GM12878 (cell line): ENCODE measurements around the gene SRSF11. TPM values are rescaled to one million over a fixed set of nuclear protein-coding genes. Genes with fewer than 3 reads are reported as not detected.

Source experiments
- ATAC-seq: fragments of 200-7000 bp; cut with Tn5 transposase; 3 replicates; pipeline ENCODE4 v1.9.1; 2020; ENCODE audit warnings: mild to moderate bottlenecking, moderate library complexity
- BruUV-seq: library from RNA; stranded (reverse); fragments of 400-500 nt; replicated peaks from 2 replicates; lab custom pipeline; 2021; lab: Mats Ljungman, UMichigan
- CTCF ChIA-PET: fragments of 300-600 bp; sonication (Branson Sonifier 250); formaldehyde crosslinking; extraction: SDS; loops from one replicate; lab custom pipeline; 2021; ENCODE audit warnings: inconsistent platforms; lab: Yijun Ruan, JAX
- POLR2A ChIA-PET: fragments of 350-600 bp; formaldehyde crosslinking; extraction: SDS; loops from one replicate; lab custom pipeline; 2021; ENCODE audit warnings: inconsistent platforms; lab: Charles Lee
- RAD21 ChIA-PET: fragments of 300-600 bp; sonication (Branson Sonifier 250); formaldehyde crosslinking; loops from one replicate; lab custom pipeline; 2023; ENCODE audit warnings: antibody characterized with exemption; ENCODE audit not compliant: unreplicated experiment; lab: Charles Lee
- SMC1A ChIA-PET: fragments of 300-600 bp; sonication (Branson Sonifier 250); formaldehyde crosslinking; loops from one replicate; lab custom pipeline; 2023; ENCODE audit not compliant: unreplicated experiment, uncharacterized antibody; lab: Charles Lee
- DNase-seq: peaks from one replicate; pipeline ENCODE4 v3.0.0-alpha.2; 2011; ENCODE audit warnings: low read depth, low spot score
- FAIRE-seq: peaks from 3 replicates; lab custom pipeline; 2011; peaks lifted over from hg19 to GRCh38; lab: Jason Lieb, UNC
- H2AFZ ChIP-seq: 2 replicates; pipeline ENCODE4 v1.6.0; 2011; ENCODE audit warnings: low read depth, low read length, control low read depth; ENCODE audit not compliant: control insufficient read depth
- H3K27ac ChIP-seq: 2 replicates; pipeline ENCODE4 v1.5.1; 2011; ENCODE audit warnings: control low read depth; ENCODE audit not compliant: control insufficient read depth, insufficient read depth
- H3K27me3 ChIP-seq, 2 experiments: replicated peaks in 1 of 2; 2 replicates each; pipeline versions ENCODE4 v1.6.0 to v1.6.1; 2011; ENCODE audit warnings: low read length in 1 of 2; ENCODE audit not compliant: control insufficient read depth in 2 of 2, insufficient read depth in 2 of 2
- H3K36me3 ChIP-seq, 2 experiments: 2 replicates each; pipeline ENCODE4 v1.5.1; 2011; ENCODE audit warnings: low read length in 1 of 2; ENCODE audit not compliant: control insufficient read depth in 2 of 2, insufficient read depth in 2 of 2
- H3K4me1 ChIP-seq: 2 replicates; pipeline ENCODE4 v1.6.1; 2011; ENCODE audit warnings: mild to moderate bottlenecking, low read length, moderate library complexity, mixed read lengths; ENCODE audit not compliant: control insufficient read depth, insufficient read depth
- H3K4me2 ChIP-seq: 2 replicates; pipeline ENCODE4 v1.6.0; 2011; ENCODE audit warnings: control low read depth; ENCODE audit not compliant: control insufficient read depth, insufficient read depth
- H3K4me3 ChIP-seq: fragments of 200-600 bp; sonication (generic); 2 replicates; pipeline ENCODE4 v1.5.1; 2016
- H3K79me2 ChIP-seq: 2 replicates; pipeline ENCODE4 v1.6.0; 2011; ENCODE audit warnings: low read length; ENCODE audit not compliant: control insufficient read depth, insufficient read depth
- H3K9ac ChIP-seq: 2 replicates; pipeline ENCODE4 v1.8.0; 2011; ENCODE audit warnings: low read length, control low read depth, mixed read lengths; ENCODE audit not compliant: control insufficient read depth, insufficient read depth
- H3K9me3 ChIP-seq: replicated peaks from 3 replicates; pipeline ENCODE4 v1.5.1; 2011; ENCODE audit warnings: mild to moderate bottlenecking, low read length; ENCODE audit not compliant: control insufficient read depth, insufficient read depth
- H4K20me1 ChIP-seq: 2 replicates; pipeline ENCODE4 v1.6.0; 2011; ENCODE audit not compliant: control insufficient read depth, insufficient read depth
- IRF3 ChIP-seq: fragments of 450-650 bp; IDR thresholded peaks from 2 replicates; pipeline ENCODE4 v1.6.1; 2014; ENCODE audit warnings: mild to moderate bottlenecking
- MLLT1 ChIP-seq: fragments of 450-650 bp; IDR thresholded peaks from 2 replicates; pipeline ENCODE4 v1.6.1; 2016; ENCODE audit warnings: mild to moderate bottlenecking
- NFYB ChIP-seq: IDR thresholded peaks from 2 replicates; pipeline ENCODE4 v1.6.1; 2011; ENCODE audit warnings: low read depth, mild to moderate bottlenecking, low read length, improper control_type of control experiment, moderate library complexity; ENCODE audit not compliant: insufficient read depth
- SUPT20H ChIP-seq: IDR thresholded peaks from 2 replicates; pipeline ENCODE4 v1.6.1; 2011; ENCODE audit warnings: low read depth, mild to moderate bottlenecking, low read length, moderate library complexity, borderline replicate concordance; ENCODE audit not compliant: control insufficient read depth
- WGBS: methylation state at CpG from one replicate; pipeline ENCODE4 v1.1.6; 2016; ENCODE audit warnings: low lambda C conversion rate; ENCODE audit not compliant: insufficient replicate concordance, insufficient coverage; ENCODE audit errors: missing lambda C conversion rate; 5-methylcytosine and 5-hydroxymethylcytosine counted together
- in situ Hi-C: fragments of 300-500 bp; cut with MboI; formaldehyde crosslinking; loops from 9 replicates; pipeline ENCODE4 v1.14.3; 2018; ENCODE audit warnings: mixed read lengths
- intact Hi-C: fragments of 100-400 bp; cut with micrococcal nuclease; formaldehyde crosslinking; loops from one replicate; pipeline ENCODE4 v1.14.2; 2022; ENCODE audit not compliant: unreplicated experiment
- polyA plus RNA-seq, 11 experiments: library from polyadenylated mRNA; depleted of rRNA in 4 of 11; unstranded in 6 of 11; stranded (reverse) in 5 of 11; fragments of >200 nt; fragmentation: Nextera tagmentation in 4 of 11; fragmentation: Illumina TruSeq in 1 of 11; extraction: Ambion mirVana in 4 of 11; extraction: Trizol in 1 of 11; gene quantifications; 1 replicate in 1 of 11; 2 replicates in 10 of 11; pipeline versions ENCODE4 v1.2.1 to v1.2.3, GENCODE V29; 2011 to 2016; ENCODE audit warnings: inconsistent platforms in 2 of 11, missing spikeins in 2 of 11, low read depth in 1 of 11
- total RNA-seq, 4 experiments: library from RNA; depleted of rRNA in 3 of 4; stranded (reverse); fragments of >200 nt in 3 of 4; fragmentation: Illumina TruSeq in 1 of 4; extraction: Trizol in 1 of 4; gene quantifications; 2 replicates each; pipeline versions ENCODE4 v1.2.1 to v1.2.3, GENCODE V29; 2013 to 2021

The SRSF11 gene
- total and polyA plus RNA-seq, 10 of the 15 experiments (the other 5 are each of a cell fraction or from before 2014, with no cell fraction given) = 83.0 to 424 (median 207) TPM

- no TSS peak for BruUV-seq
- FAIRE-seq (no peak), DNase-seq (no peak), ATAC-seq (no peak)
- Histone ChIP-seq H3K36me3 (peaks cover 0 to 6% of the 10 kb centered on the region in 2 experiments; a peak in 2 of 4 replicates), H4K20me1 (no peaks in the 10 kb centered on the region), H2AFZ (no peak overlapping the region), H3K79me2 (peaks cover 15% of the 10 kb centered on the region), H3K9me3 (no peaks in the 10 kb centered on the region; the same call in 2 of the 3 replicates), H3K27ac (no peak overlapping the region), H3K4me2 (no peak overlapping the region), H3K27me3 (no peaks in the 10 kb centered on the region), H3K4me3 (no peak overlapping the region), H3K4me1 (no peaks in the 10 kb centered on the region), H3K9ac (no peak overlapping the region)
- in situ Hi-C loops = no loop called here
- RAD21 ChIA-PET = no interaction called here
- CTCF ChIA-PET = no interaction called here
- intact Hi-C loops = no loop called here
- 95% methylated on average over 2 of the region's 2 CpGs for whole genome bisulfite sequencing
- POLR2A ChIA-PET = no interaction called here
- SMC1A ChIA-PET = no interaction called here
- TF ChIP-seq MLLT1 = no peak
- no peak for TF ChIP-seq IRF3
- TF ChIP-seq NFYB = no peak
- TF ChIP-seq SUPT20H = no peak
These were observed 32.7 kb upstream of the SRSF11 start for GRCh38 chr1:70188522-70188921.
